AG09319 (cell line): ENCODE results near the gene FAM184A.
A peak's percentile ranks its signal among the peaks of the same experiment; 100 is the strongest.

Experiments used
- DNase-seq: peaks from one replicate; pipeline ENCODE4 v3.0.0-alpha.2; 2010; ENCODE audit warnings: low read depth; ENCODE audit errors: extremely low read depth
- TF ChIP-seq, protein P1 (sequence below): IDR thresholded peaks from 2 replicates; pipeline ENCODE4 v1.5.1; 2011; ENCODE audit warnings: low read depth, mild to moderate bottlenecking, inconsistent platforms, low read length, moderate library complexity

The FAM184A gene, protein sequence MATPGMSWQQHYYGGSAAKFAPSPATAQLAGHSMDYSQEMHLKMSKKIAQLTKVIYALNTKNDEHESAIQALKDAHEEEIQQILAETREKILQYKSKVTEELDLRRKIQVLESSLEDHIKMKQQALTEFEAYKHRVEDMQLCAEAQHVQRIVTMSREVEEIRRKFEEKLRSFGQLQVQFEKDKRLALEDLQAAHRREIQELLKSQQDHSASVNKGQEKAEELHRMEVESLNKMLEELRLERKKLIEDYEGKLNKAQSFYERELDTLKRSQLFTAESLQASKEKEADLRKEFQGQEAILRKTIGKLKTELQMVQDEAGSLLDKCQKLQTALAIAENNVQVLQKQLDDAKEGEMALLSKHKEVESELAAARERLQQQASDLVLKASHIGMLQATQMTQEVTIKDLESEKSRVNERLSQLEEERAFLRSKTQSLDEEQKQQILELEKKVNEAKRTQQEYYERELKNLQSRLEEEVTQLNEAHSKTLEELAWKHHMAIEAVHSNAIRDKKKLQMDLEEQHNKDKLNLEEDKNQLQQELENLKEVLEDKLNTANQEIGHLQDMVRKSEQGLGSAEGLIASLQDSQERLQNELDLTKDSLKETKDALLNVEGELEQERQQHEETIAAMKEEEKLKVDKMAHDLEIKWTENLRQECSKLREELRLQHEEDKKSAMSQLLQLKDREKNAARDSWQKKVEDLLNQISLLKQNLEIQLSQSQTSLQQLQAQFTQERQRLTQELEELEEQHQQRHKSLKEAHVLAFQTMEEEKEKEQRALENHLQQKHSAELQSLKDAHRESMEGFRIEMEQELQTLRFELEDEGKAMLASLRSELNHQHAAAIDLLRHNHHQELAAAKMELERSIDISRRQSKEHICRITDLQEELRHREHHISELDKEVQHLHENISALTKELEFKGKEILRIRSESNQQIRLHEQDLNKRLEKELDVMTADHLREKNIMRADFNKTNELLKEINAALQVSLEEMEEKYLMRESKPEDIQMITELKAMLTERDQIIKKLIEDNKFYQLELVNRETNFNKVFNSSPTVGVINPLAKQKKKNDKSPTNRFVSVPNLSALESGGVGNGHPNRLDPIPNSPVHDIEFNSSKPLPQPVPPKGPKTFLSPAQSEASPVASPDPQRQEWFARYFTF

DNA sequence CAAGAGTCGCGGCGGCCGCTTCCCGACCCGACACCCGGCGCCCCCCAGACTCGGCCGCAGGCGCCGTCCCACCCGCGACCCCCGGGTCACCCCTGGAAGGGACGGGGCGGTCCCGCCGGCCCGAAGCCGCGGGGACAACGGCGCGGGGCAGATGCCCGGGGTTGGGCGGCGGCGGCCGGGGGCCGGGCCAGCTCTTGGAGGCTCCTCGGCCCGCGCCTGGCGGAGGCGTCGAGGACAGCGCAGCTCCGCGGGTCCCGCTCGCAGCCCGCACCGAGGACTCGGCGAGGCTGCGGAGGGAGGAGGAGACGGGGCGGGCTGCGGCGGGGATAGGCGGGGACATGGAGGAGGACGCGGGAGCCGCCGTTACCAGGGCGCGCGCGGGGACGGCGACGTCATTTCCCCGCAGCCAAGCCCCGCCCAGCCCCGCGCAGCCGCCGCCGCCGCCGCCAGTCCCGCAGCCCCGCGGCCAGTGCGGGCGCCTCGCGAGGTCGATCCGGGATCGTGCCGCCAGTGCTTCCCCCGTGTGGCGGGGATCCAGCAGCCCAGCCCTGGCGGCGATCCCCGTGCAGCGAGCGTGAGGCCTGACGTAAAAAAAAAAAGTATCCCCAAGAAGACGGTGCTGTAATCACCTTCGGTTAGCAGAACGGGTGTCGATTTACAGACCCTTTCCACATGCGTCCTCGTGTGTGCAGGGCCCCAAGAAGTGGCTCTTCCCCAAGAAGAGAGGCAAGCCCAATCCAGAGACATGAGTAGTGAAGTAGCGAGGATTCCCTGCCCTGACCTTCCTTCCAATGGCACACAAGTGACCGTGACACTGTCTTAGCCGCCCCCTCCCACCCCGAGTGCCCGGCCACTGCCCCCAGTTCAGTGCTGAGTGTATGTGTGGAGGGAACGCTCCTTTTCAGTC is at the start of gene FAM184A:
Gene FAM184A (minus strand): TSS at position 289 of the 907 bp plus-strand sequence. CDS start 365 bp downstream, outside the sequence.
- TF ChIP-seq, protein P1, sequence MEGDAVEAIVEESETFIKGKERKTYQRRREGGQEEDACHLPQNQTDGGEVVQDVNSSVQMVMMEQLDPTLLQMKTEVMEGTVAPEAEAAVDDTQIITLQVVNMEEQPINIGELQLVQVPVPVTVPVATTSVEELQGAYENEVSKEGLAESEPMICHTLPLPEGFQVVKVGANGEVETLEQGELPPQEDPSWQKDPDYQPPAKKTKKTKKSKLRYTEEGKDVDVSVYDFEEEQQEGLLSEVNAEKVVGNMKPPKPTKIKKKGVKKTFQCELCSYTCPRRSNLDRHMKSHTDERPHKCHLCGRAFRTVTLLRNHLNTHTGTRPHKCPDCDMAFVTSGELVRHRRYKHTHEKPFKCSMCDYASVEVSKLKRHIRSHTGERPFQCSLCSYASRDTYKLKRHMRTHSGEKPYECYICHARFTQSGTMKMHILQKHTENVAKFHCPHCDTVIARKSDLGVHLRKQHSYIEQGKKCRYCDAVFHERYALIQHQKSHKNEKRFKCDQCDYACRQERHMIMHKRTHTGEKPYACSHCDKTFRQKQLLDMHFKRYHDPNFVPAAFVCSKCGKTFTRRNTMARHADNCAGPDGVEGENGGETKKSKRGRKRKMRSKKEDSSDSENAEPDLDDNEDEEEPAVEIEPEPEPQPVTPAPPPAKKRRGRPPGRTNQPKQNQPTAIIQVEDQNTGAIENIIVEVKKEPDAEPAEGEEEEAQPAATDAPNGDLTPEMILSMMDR = peak; percentile 7; the same call in 1 of the 2 replicates
- DNase-seq = no peak

DNA sequence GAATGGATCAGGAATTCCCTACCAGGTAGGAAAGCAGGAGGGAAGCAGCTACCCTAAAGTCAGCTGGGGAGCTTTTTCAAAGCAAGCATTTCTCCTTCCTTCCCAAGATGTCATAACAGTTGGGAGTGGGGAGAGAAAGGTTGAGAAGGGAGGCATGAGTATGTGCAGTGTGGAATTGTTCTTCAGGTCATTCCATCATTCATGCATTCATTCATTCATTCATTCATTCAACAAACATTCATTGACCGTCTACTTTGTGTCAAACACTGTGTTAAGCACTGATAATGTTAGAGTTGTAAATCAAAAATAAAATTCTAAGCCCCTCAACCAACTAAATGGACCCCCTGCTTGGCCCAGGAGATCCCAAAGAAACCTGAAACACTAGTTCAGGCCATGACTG is 49.2 kb upstream of the FAM184A start:
- no peak for DNase-seq
- TF ChIP-seq, protein P1 = no peak

DNA sequence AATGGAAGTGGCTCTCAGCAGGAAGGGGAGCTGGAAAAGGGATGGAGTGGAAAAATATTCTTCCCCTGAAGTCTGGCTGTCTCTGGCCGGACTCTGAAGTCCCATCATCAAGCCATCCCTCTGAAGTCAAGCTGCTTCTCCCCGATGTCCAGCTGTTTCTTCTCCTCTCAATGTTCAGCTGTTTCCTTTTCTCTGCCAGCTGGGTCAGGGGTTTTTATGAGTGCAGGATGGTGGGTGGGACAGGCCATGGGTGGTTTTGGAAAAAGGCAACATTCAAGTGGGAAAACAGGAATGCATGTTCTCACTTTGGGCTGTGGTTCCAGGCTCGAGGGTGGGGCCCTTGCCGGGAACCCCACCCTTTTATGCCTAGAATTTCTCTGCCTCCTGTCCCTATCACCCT is 48.4 kb upstream of the FAM184A start:
- no peak for DNase-seq
- TF ChIP-seq, protein P1 = no peak

DNA sequence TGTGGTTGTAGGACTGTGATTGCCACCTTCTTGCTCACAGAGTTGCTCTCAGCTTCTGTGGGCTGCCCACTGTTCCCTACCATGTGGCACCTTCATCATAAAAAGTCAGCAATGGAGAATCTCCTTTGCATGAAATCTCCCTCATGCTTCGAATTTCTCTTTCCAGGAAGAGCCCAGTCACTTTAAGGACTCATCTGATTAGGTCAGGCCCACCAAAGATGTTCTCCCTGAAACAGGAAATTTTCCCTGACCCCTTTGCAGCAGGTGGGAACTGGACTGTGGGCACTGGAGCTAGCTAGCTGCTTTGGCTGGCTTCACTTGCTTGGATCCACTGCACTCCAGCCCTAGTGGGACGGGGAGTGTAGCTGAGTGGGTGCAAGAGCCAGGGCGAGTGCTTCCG is 47.7 kb upstream of the FAM184A start:
- TF ChIP-seq, protein P1 = no peak
- no peak for DNase-seq

DNA sequence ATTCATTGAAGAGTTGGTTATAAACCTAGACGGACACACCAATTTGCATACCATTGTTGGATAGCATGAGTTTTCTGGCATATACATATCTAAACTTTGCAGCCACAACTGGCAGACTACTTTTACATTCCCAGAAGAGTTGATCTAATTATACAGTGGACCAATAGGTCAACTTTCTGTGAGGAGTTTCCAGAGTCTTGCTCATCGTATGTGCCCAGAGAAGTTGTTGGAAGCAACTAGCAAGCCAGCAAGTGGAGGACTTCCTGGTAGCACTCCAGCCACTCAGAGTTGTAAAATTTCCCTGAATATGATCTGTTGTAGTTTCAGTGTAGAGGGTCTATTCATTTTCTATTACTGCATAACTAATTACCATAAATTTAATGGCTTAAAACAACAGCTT is 47.1 kb upstream of the FAM184A start:
- TF ChIP-seq, protein P1 = no peak
- DNase-seq = no peak

DNA sequence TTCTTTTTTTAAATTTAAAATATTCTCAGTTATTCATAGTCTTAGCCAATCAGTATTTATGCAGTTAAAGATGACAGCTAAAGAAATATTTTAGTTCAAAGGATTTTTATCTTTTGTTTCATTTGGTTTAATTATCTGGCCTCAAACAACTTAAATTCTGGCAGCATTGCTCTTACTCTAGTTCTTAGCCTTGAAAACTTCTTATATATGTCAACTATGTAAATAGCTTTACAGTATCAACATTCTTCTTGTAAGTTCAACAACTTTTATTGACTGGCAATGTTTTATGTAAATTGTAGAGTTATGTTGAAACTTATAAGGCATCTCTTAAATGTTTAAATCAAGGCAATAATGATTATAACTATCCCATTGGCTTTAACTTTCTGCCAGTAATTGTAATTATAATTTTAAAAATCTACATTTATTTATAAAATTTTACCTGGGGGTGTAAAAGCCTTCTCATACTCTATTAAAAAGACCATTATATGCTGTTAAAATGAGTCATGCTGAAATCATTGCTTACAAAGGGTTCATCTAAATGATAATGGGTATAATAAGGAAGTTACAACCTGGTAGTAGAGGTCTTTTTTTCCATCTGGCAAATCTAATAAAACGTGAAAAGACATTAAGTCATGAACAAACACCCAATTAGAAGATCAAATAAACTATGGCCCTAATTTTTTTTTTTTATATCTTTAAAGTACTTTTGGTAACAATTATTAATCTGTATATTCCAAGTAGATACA is 45.8 kb upstream of the FAM184A start:
- DNase-seq = no peak
- TF ChIP-seq, protein P1 = no peak
